H9 (cell line): ENCODE results near the gene KIF4A. TPM values are rescaled to one million over a fixed set of nuclear protein-coding genes. Genes with fewer than 3 reads are reported as not detected.
A peak's percentile ranks its signal among the peaks of the same experiment; 100 is the strongest.

Experiments used
- DNase-seq: peaks from one replicate; pipeline ENCODE4 v3.0.0-alpha.2; 2017
- H2AFZ ChIP-seq: one replicate; pipeline ENCODE4 v1.6.1; 2013; ENCODE audit warnings: mild to moderate bottlenecking, low read length, control low read depth, moderate library complexity
- H2AK5ac ChIP-seq: 2 replicates; pipeline ENCODE4 v1.6.1; 2013; ENCODE audit warnings: low read length, control low read depth, mixed read lengths; ENCODE audit not compliant: insufficient read length
- H2BK120ac ChIP-seq: one replicate; pipeline ENCODE4 v1.6.1; 2013; ENCODE audit warnings: low read depth, mild to moderate bottlenecking, low read length, control low read depth, inconsistent platforms; ENCODE audit not compliant: poor library complexity, severe bottlenecking
- H2BK12ac ChIP-seq: 2 replicates; pipeline ENCODE4 v1.6.1; 2013; ENCODE audit warnings: low read length, control low read depth, mixed read lengths, low read depth; ENCODE audit not compliant: insufficient read length
- H2BK15ac ChIP-seq: 2 replicates; pipeline ENCODE4 v1.6.1; 2013; ENCODE audit warnings: low read depth, low read length, control low read depth
- H2BK20ac ChIP-seq: one replicate; pipeline ENCODE4 v1.6.1; 2013; ENCODE audit warnings: low read depth, mild to moderate bottlenecking, low read length, control low read depth, inconsistent platforms; ENCODE audit not compliant: poor library complexity, severe bottlenecking
- H2BK5ac ChIP-seq: 2 replicates; pipeline ENCODE4 v1.6.1; 2013; ENCODE audit warnings: low read length, control low read depth, mixed read lengths; ENCODE audit not compliant: insufficient read length
- H3K14ac ChIP-seq: 2 replicates; pipeline ENCODE4 v1.6.1; 2013; ENCODE audit warnings: low read length, control low read depth; ENCODE audit not compliant: insufficient read depth
- H3K18ac ChIP-seq: 2 replicates; pipeline ENCODE4 v1.6.1; 2013; ENCODE audit warnings: low read depth, mild to moderate bottlenecking, mixed read lengths, low read length, control low read depth; ENCODE audit not compliant: insufficient read length
- H3K23ac ChIP-seq: 2 replicates; pipeline ENCODE4 v1.6.1; 2013; ENCODE audit warnings: low read length, control low read depth, mixed read lengths, low read depth; ENCODE audit not compliant: insufficient read length
- H3K23me2 ChIP-seq: 2 replicates; pipeline ENCODE4 v1.6.1; 2013; ENCODE audit warnings: low read depth, mild to moderate bottlenecking, mixed read lengths, low read length, control low read depth; ENCODE audit not compliant: insufficient read length, poor library complexity, severe bottlenecking
- H3K27ac ChIP-seq: 2 replicates; pipeline ENCODE4 v1.5.1; 2013; ENCODE audit warnings: low read length, control low read depth, mixed read lengths, low read depth; ENCODE audit not compliant: insufficient read length
- H3K27me3 ChIP-seq: 2 replicates; pipeline ENCODE4 v1.6.1; 2013; ENCODE audit warnings: low read length, control low read depth, inconsistent platforms; ENCODE audit not compliant: insufficient read depth
- H3K4ac ChIP-seq: 2 replicates; pipeline ENCODE4 v1.6.1; 2013; ENCODE audit warnings: low read depth, mild to moderate bottlenecking, control low read depth, inconsistent platforms, low read length, moderate library complexity
- H3K4me1 ChIP-seq: 2 replicates; pipeline ENCODE4 v1.6.1; 2013; ENCODE audit warnings: low read length, control low read depth, inconsistent platforms; ENCODE audit not compliant: insufficient read depth
- H3K4me2 ChIP-seq: 2 replicates; pipeline ENCODE4 v1.6.1; 2013; ENCODE audit warnings: low read length, control low read depth, mixed read lengths; ENCODE audit not compliant: insufficient read length, insufficient read depth
- H3K56ac ChIP-seq: 2 replicates; pipeline ENCODE4 v1.6.1; 2013; ENCODE audit warnings: low read depth, mild to moderate bottlenecking, mixed read lengths, low read length, control low read depth; ENCODE audit not compliant: insufficient read length
- H3K79me1 ChIP-seq: 2 replicates; pipeline ENCODE4 v1.6.1; 2013; ENCODE audit warnings: low read depth, mild to moderate bottlenecking, moderate library complexity, low read length, control low read depth, inconsistent platforms; ENCODE audit not compliant: insufficient read depth, poor library complexity, severe bottlenecking
- H3K79me2 ChIP-seq: 2 replicates; pipeline ENCODE4 v1.6.1; 2013; ENCODE audit warnings: low read length, control low read depth, inconsistent platforms; ENCODE audit not compliant: insufficient read depth
- H3K9ac ChIP-seq: 2 replicates; pipeline ENCODE4 v1.6.1; 2013; ENCODE audit warnings: low read length, control low read depth, mixed read lengths; ENCODE audit not compliant: insufficient read length; ENCODE audit errors: extremely low read depth
- H3K9me3 ChIP-seq: one replicate; pipeline ENCODE4 v1.6.1; 2013; ENCODE audit warnings: low read depth, low read length, inconsistent platforms; ENCODE audit not compliant: control insufficient read depth
- H3T11ph ChIP-seq: one replicate; pipeline ENCODE4 v1.6.1; 2013; ENCODE audit warnings: mild to moderate bottlenecking, low read length, control low read depth, inconsistent platforms
- H4K20me1 ChIP-seq: one replicate; pipeline ENCODE4 v1.6.1; 2013; ENCODE audit not compliant: control insufficient read depth, insufficient read length, insufficient read depth
- H4K5ac ChIP-seq: 2 replicates; pipeline ENCODE4 v1.6.1; 2013; ENCODE audit warnings: low read depth, mild to moderate bottlenecking, mixed read lengths, low read length, control low read depth; ENCODE audit not compliant: insufficient read length
- H4K8ac ChIP-seq: replicated peaks from 2 replicates; pipeline ENCODE4 v1.6.1; 2013; ENCODE audit warnings: low read length, control low read depth, mixed read lengths, low read depth; ENCODE audit not compliant: insufficient read length
- H4K91ac ChIP-seq: 2 replicates; pipeline ENCODE4 v1.6.1; 2013; ENCODE audit warnings: low read depth, mild to moderate bottlenecking, moderate library complexity, mixed read lengths, low read length, control low read depth; ENCODE audit not compliant: insufficient read length
- H3K27ac Mint-ChIP-seq, 3 experiments: 2 replicates in 2 of 3; 3 replicates in 1 of 3; pipeline ENCODE4 v1.8.0; 2020 to 2021; ENCODE audit warnings: mixed read lengths in 3 of 3, mild to moderate bottlenecking in 1 of 3, moderate library complexity in 1 of 3
- H3K27me3 Mint-ChIP-seq: 2 replicates; pipeline ENCODE4 v1.8.0; 2021; ENCODE audit warnings: low read depth, mild to moderate bottlenecking, moderate library complexity, mixed read lengths
- H3K36me3 Mint-ChIP-seq, 3 experiments: 2 replicates in 2 of 3; 3 replicates in 1 of 3; pipeline ENCODE4 v1.8.0; 2020 to 2021; ENCODE audit warnings: low read depth in 3 of 3, mixed read lengths in 3 of 3; ENCODE audit not compliant: insufficient read depth in 1 of 3
- H3K4me1 Mint-ChIP-seq, 2 experiments: 2 replicates each; pipeline ENCODE4 v1.8.0; 2020; ENCODE audit warnings: mixed read lengths in 2 of 2
- H3K4me3 Mint-ChIP-seq, 2 experiments: 2 replicates in 1 of 2; 3 replicates in 1 of 2; pipeline ENCODE4 v1.8.0; 2020 to 2021; ENCODE audit warnings: mild to moderate bottlenecking in 2 of 2, mixed read lengths in 2 of 2, moderate library complexity in 1 of 2
- H3K9me3 Mint-ChIP-seq, 2 experiments: 2 replicates in 1 of 2; 3 replicates in 1 of 2; pipeline ENCODE4 v1.8.0; 2020; ENCODE audit warnings: mild to moderate bottlenecking in 2 of 2, mixed read lengths in 2 of 2, moderate library complexity in 1 of 2
- total RNA-seq: library from RNA; stranded (reverse); gene quantifications from 2 replicates; pipeline ENCODE4 v1.2.1, GENCODE V29; 2021
- TF ChIP-seq, protein P1 (sequence below): fragments of 200-600 bp; sonication (generic); conservative IDR thresholded peaks from 3 replicates; pipeline ENCODE4 v1.8.0; 2021; ENCODE audit warnings: antibody characterized with exemption, mild to moderate bottlenecking

Gene KIF4A
- total RNA-seq, 1 experiment from 2014 or later = 41.8 TPM

DNA sequence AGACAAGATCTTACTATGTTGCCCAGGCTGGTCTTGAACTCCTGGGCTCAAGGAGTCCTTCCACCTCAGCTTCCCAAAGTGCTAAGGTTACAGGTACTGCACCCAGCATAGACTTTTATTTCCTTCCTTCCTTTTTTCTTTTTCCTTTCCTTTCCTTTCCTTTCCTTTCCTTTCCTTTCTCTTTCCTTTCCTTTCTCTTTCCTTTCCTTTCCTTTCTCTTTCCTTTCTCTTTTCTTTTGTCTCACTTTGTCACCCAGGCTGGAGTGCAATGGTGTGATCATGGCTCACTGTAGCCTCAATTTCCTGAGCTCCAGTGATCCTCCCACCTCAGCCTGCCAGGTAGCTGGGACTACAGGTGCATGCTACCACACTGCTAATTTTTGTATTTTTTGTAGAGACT is 174.1 kb downstream of the KIF4A start:
- Histone ChIP-seq H2BK15ac (no peak overlapping the region), H3K23me2 (no peaks in the 10 kb centered on the region), H2BK120ac (no peak overlapping the region), H3K18ac (no peak overlapping the region), H4K20me1 (no peaks in the 10 kb centered on the region), H2BK5ac (no peak overlapping the region), H3K27ac (no peak overlapping the region), H3K4me1 (no peaks in the 10 kb centered on the region), H2BK20ac (no peak overlapping the region), H3T11ph (no peak overlapping the region), H3K56ac (no peak overlapping the region), H4K8ac (no peak overlapping the region), H3K14ac (no peak overlapping the region), H3K4ac (no peak overlapping the region), H3K79me1 (no peaks in the 10 kb centered on the region), H3K27me3 (no peaks in the 10 kb centered on the region), H3K9me3 (no peaks in the 10 kb centered on the region), H2BK12ac (no peak overlapping the region), H3K4me2 (no peak overlapping the region), H4K91ac (no peak overlapping the region), H3K9ac (no peak overlapping the region), H2AK5ac (no peak overlapping the region), H2AFZ (no peak overlapping the region), H3K23ac (no peak overlapping the region), H4K5ac (no peak overlapping the region), H3K79me2 (peaks cover 11% of the 10 kb centered on the region; the same call in 1 of the 2 replicates)
- peak overlapping the region in 1 of 3 experiments; percentile 46; a peak in 2 of 7 replicates for H3K27ac Mint-ChIP-seq
- TF ChIP-seq, protein P1, sequence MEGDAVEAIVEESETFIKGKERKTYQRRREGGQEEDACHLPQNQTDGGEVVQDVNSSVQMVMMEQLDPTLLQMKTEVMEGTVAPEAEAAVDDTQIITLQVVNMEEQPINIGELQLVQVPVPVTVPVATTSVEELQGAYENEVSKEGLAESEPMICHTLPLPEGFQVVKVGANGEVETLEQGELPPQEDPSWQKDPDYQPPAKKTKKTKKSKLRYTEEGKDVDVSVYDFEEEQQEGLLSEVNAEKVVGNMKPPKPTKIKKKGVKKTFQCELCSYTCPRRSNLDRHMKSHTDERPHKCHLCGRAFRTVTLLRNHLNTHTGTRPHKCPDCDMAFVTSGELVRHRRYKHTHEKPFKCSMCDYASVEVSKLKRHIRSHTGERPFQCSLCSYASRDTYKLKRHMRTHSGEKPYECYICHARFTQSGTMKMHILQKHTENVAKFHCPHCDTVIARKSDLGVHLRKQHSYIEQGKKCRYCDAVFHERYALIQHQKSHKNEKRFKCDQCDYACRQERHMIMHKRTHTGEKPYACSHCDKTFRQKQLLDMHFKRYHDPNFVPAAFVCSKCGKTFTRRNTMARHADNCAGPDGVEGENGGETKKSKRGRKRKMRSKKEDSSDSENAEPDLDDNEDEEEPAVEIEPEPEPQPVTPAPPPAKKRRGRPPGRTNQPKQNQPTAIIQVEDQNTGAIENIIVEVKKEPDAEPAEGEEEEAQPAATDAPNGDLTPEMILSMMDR = no peak
- H3K27me3 Mint-ChIP-seq = no peaks in the 10 kb centered on the region
- H3K4me3 Mint-ChIP-seq = no peak overlapping the region
- DNase-seq = no peak
- peaks cover 6 to 9% of the 10 kb centered on the region in 2 experiments for H3K4me1 Mint-ChIP-seq
- peaks cover 17 to 41% (median 40%) of the 10 kb centered on the region in 3 experiments for H3K36me3 Mint-ChIP-seq
- peaks cover 42 to 54% of the 10 kb centered on the region in 2 experiments for H3K9me3 Mint-ChIP-seq
